OCI-LY7 (cell line): ENCODE data around the gene IFRD2. TPM values are rescaled to one million over a fixed set of nuclear protein-coding genes. Genes with fewer than 3 reads are reported as not detected.

Experiments used
- BruUV-seq: library from RNA; stranded (reverse); fragments of 400-500 nt; replicated peaks from 2 replicates; lab custom pipeline; 2021; lab: Mats Ljungman, UMichigan
- CTCF ChIA-PET: fragments of 300-600 bp; sonication (Branson Sonifier 250); formaldehyde crosslinking; loops from one replicate; lab custom pipeline; 2022; ENCODE audit warnings: antibody characterized with exemption; ENCODE audit not compliant: unreplicated experiment; lab: Charles Lee
- POLR2A ChIA-PET: fragments of 300-600 bp; sonication (Branson Sonifier 250); formaldehyde crosslinking; loops from one replicate; lab custom pipeline; 2022; ENCODE audit warnings: antibody characterized with exemption; lab: Charles Lee
- DNase-seq: peaks from one replicate; pipeline ENCODE4 v3.0.0-alpha.2; 2015; ENCODE audit warnings: low spot score
- H2AFZ ChIP-seq: fragments of 200-600 bp; sonication (generic), shearing (Covaris generic); 2 replicates; pipeline ENCODE4 v1.6.1; 2014; ENCODE audit warnings: mild to moderate bottlenecking, antibody characterized with exemption, low read length, moderate library complexity
- H3K27ac ChIP-seq: fragments of 200-600 bp; sonication (generic); 2 replicates; pipeline ENCODE4 v1.5.1; 2014; ENCODE audit warnings: mixed run types, low read depth, mild to moderate bottlenecking, moderate library complexity, low read length, inconsistent platforms; ENCODE audit not compliant: poor library complexity, severe bottlenecking
- H3K36me3 ChIP-seq: fragments of 200-600 bp; sonication (generic); 2 replicates; pipeline ENCODE4 v1.6.1; 2014; ENCODE audit warnings: mild to moderate bottlenecking, antibody characterized with exemption, low read length, moderate library complexity, mixed read lengths; ENCODE audit not compliant: insufficient read depth
- H3K4me1 ChIP-seq: fragments of 200-600 bp; sonication (generic); 2 replicates; pipeline ENCODE4 v1.5.1; 2014; ENCODE audit warnings: mild to moderate bottlenecking, low read length; ENCODE audit not compliant: insufficient read depth, poor library complexity, severe bottlenecking
- H3K4me2 ChIP-seq: fragments of 200-600 bp; sonication (generic); 2 replicates; pipeline ENCODE4 v1.6.1; 2014; ENCODE audit warnings: mild to moderate bottlenecking, low read length
- H3K4me3 ChIP-seq: fragments of 200-600 bp; sonication (generic); 2 replicates; pipeline ENCODE4 v1.5.1; 2014; ENCODE audit warnings: mild to moderate bottlenecking, low read depth, low read length; ENCODE audit not compliant: poor library complexity, severe bottlenecking
- H3K79me2 ChIP-seq: fragments of 200-600 bp; sonication (generic); 2 replicates; pipeline ENCODE4 v1.6.1; 2016; ENCODE audit warnings: low read depth, mild to moderate bottlenecking, low read length, moderate library complexity, mixed read lengths; ENCODE audit not compliant: insufficient read depth
- H3K9me2 ChIP-seq: fragments of 200-600 bp; sonication (generic); 2 replicates; pipeline ENCODE4 v1.6.1; 2016; ENCODE audit warnings: mild to moderate bottlenecking, low read length, mixed read lengths; ENCODE audit not compliant: insufficient read depth
- H3K9me3 ChIP-seq: fragments of 200-600 bp; sonication (generic); 2 replicates; pipeline ENCODE4 v1.6.1; 2014; ENCODE audit warnings: mild to moderate bottlenecking, mixed run types, low read length, mixed read lengths
- H4K20me1 ChIP-seq: fragments of 200-600 bp; sonication (generic); 2 replicates; pipeline ENCODE4 v1.6.1; 2014; ENCODE audit warnings: mild to moderate bottlenecking, antibody characterized with exemption, low read length, moderate library complexity, mixed read lengths; ENCODE audit not compliant: insufficient read depth
- EZH2phosphoT487 ChIP-seq: fragments of 200-600 bp; sonication (generic); IDR thresholded peaks from 2 replicates; pipeline ENCODE4 v1.6.1; 2018; ENCODE audit warnings: low read depth, borderline replicate concordance, mild to moderate bottlenecking, mixed run types, antibody characterized with exemption, low read length, moderate library complexity, mixed read lengths
- intact Hi-C: fragments of 100-400 bp; cut with micrococcal nuclease; formaldehyde crosslinking; loops from one replicate; pipeline ENCODE4 v1.10.0; 2022; ENCODE audit not compliant: unreplicated experiment
- total RNA-seq, 2 experiments: library from RNA; depleted of rRNA in 1 of 2; stranded (reverse); fragments of >200 nt in 1 of 2; shearing (Covaris generic) in 1 of 2; gene quantifications; 2 replicates each; pipeline ENCODE4 v1.2.3, GENCODE V29; 2014 to 2022
- TF ChIP-seq, protein P1 (sequence below): fragments of 200-600 bp; sonication (generic); conservative IDR thresholded peaks from 2 replicates; pipeline ENCODE4 v1.5.1; 2014; ENCODE audit warnings: mild to moderate bottlenecking, antibody characterized with exemption, low read length, moderate library complexity, mixed read lengths

IFRD2 gene
- total RNA-seq, 2 experiments from 2014 or later = 93.3 to 95.5 TPM

- no peak overlapping the region for H3K27ac ChIP-seq
- peaks cover 39% of the 10 kb centered on the region; the same call in 1 of the 2 replicates for H3K36me3 ChIP-seq
- no peaks in the 10 kb centered on the region for H3K9me2 ChIP-seq
- DNase-seq = no peak
- no peaks in the 10 kb centered on the region for H3K9me3 ChIP-seq
- POLR2A ChIA-PET = interaction anchor here (1.1 kb wide), 1 partner anchor 152 kb away, joined by 4 read pairs; no protein-coding TSS in a partner anchor
- H3K4me2 ChIP-seq = peak overlapping the region; percentile 87; the same call in 1 of the 2 replicates
- CTCF ChIA-PET = no interaction called here
- H3K79me2 ChIP-seq = peaks cover 71% of the 10 kb centered on the region
- intact Hi-C loops = loop anchor here (5.0 kb wide), 2 partner anchors 98 to 328 kb away; partner anchors contain the start of genes C3orf18 and HEMK1
- peaks cover 10% of the 10 kb centered on the region; the same call in 1 of the 2 replicates for H4K20me1 ChIP-seq
- BruUV-seq = no TSS peak
- no peak overlapping the region for H2AFZ ChIP-seq
- TF ChIP-seq EZH2phosphoT487 = no peak
- TF ChIP-seq, protein P1, sequence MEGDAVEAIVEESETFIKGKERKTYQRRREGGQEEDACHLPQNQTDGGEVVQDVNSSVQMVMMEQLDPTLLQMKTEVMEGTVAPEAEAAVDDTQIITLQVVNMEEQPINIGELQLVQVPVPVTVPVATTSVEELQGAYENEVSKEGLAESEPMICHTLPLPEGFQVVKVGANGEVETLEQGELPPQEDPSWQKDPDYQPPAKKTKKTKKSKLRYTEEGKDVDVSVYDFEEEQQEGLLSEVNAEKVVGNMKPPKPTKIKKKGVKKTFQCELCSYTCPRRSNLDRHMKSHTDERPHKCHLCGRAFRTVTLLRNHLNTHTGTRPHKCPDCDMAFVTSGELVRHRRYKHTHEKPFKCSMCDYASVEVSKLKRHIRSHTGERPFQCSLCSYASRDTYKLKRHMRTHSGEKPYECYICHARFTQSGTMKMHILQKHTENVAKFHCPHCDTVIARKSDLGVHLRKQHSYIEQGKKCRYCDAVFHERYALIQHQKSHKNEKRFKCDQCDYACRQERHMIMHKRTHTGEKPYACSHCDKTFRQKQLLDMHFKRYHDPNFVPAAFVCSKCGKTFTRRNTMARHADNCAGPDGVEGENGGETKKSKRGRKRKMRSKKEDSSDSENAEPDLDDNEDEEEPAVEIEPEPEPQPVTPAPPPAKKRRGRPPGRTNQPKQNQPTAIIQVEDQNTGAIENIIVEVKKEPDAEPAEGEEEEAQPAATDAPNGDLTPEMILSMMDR = no peak
- H3K4me1 ChIP-seq = peaks cover 66% of the 10 kb centered on the region
- no peak overlapping the region for H3K4me3 ChIP-seq
Measured at GRCh38 chr3:50239649-50240048, 52.6 kb downstream of the IFRD2 start.

DNA sequence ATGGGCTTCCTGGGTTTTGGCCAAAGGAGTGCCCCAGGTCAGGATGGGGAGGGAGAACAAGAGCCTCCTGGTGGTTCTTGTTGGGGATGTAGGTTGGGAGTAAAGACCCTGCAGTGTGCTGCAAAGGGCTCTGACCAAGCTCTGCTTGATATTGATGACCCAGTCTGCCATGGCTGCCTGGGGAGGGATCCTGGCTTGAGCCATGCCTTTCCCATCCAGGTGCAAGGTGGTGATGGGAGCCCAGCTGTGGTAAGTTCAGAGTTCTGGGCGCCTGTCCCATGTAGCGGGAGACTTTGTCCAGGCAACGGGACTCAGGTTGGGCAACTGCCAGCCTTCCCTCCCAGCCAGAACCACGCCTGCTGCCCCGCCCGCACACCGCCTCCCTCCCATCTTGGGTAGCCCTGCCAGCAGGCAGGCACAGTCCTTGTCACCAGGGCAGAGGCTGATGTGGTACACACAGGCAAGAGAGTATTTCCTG is 53.6 kb downstream of the IFRD2 start:
- no peak for TF ChIP-seq EZH2phosphoT487
- TF ChIP-seq, protein P1 = no peak
- POLR2A ChIA-PET = interaction anchor here (1.0 kb wide), 1 partner anchor 9 kb away, joined by 3 read pairs; no protein-coding TSS in a partner anchor
- CTCF ChIA-PET = no interaction called here

More for the DNA sequence above, 53.6 kb downstream of the IFRD2 start:
- peaks cover 68% of the 10 kb centered on the region for H3K4me1 ChIP-seq
- H3K4me2 ChIP-seq = peak overlapping the region; percentile 87
- H3K27ac ChIP-seq = peak overlapping the region; percentile 64
- H4K20me1 ChIP-seq = peaks cover 10% of the 10 kb centered on the region; the same call in 1 of the 2 replicates
- no peaks in the 10 kb centered on the region for H3K9me2 ChIP-seq
- no peak overlapping the region for H2AFZ ChIP-seq
- peak overlapping the region; percentile 80 for H3K4me3 ChIP-seq
- intact Hi-C loops = loop anchor here (5.0 kb wide), 2 partner anchors 99 to 329 kb away; partner anchors contain the start of genes C3orf18 and HEMK1
- no peaks in the 10 kb centered on the region for H3K9me3 ChIP-seq
- BruUV-seq = no TSS peak
- DNase-seq = no peak
- peaks cover 33% of the 10 kb centered on the region; the same call in 1 of the 2 replicates for H3K36me3 ChIP-seq
- peaks cover 71% of the 10 kb centered on the region for H3K79me2 ChIP-seq
